Frontal cortex (tissue), 4 donors: ENCODE results near the gene GRIK2. TPM values are rescaled to one million over a fixed set of nuclear protein-coding genes. Genes with fewer than 3 reads are reported as not detected.
"Not testable (repeated sequence)": the region's sequence is repeated elsewhere in the genome, so short reads cannot be mapped to it uniquely, and the experiment has no call there.

Source experiments
- DNase-seq, 2 donors: peaks; one replicate each; pipeline ENCODE4 v3.0.0; 2012; ENCODE audit warnings: low spot score in 2 of 2
- FAIRE-seq: peaks from 2 replicates; lab custom pipeline; 2012; peaks lifted over from hg19 to GRCh38; lab: Jason Lieb, UNC
- total RNA-seq: library from RNA; depleted of rRNA; stranded (reverse); fragments of >200 nt; gene quantifications from one replicate; pipeline ENCODE4 v1.2.3, GENCODE V29; 2014
- donor health status: control.
- donor health status: control.
- donor health status: control.

Gene GRIK2
- total RNA-seq, 1 donor from 2014 or later: 130 TPM

DNA sequence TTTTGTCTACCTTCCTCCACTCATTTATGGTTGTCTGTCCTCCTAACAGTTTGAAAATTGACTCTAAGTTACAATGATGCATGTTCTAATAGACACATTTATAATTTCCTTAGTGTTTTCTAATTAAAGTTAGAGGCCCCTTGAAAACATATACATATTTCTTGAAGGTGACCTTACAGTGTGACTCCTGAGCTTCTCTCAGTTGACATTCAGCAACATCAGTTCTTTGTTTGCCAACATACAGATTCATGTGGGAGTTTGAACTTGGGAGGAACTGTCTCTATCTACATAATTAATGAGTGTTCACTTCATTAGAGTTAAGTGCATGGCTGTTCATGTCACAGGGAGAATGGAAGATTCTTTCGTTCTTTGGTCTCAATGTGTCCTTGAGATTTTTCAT lies 658.2 kb downstream of the GRIK2 start:
- no peak for FAIRE-seq
- DNase-seq: no peak

- DNase-seq (no peak), FAIRE-seq (no peak)
Measured at GRCh38 chr6:102064142-102064541, 670.6 kb downstream of the GRIK2 start.

GRCh38 chr6:102066301-102066700 lies 672.8 kb downstream of the GRIK2 start:
- no peak for DNase-seq
- FAIRE-seq: no peak

- FAIRE-seq (no peak), DNase-seq (no peak)
Measured at GRCh38 chr6:102068349-102068929, 674.9 kb downstream of the GRIK2 start.

GRCh38 chr6:102075539-102075938 lies 682.0 kb downstream of the GRIK2 start:
- FAIRE-seq (no peak), DNase-seq (no peak)

- FAIRE-seq: no peak
- no peak for DNase-seq
Measured at GRCh38 chr6:102085257-102085656, 691.7 kb downstream of the GRIK2 start.

DNA sequence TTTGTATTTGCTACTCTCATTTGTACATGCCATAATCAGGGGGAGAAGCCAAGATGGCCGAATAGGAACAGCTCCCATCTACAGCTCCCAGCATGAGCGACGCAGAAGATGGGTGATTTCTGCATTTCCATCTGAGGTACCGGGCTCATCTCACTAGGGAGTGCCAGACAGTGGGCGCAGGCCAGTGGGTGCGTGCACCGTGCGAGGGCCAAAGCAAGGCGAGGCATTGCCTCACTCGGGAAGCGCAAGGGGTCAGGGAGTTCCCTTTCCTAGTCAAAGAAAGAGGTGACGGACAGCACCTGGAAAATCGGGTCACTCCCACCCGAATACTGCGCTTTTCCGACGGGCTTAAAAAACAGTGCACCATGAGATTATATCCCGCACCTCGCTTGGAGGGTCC lies 694.7 kb downstream of the GRIK2 start:
- not testable (repeated sequence) for DNase-seq, FAIRE-seq

DNA sequence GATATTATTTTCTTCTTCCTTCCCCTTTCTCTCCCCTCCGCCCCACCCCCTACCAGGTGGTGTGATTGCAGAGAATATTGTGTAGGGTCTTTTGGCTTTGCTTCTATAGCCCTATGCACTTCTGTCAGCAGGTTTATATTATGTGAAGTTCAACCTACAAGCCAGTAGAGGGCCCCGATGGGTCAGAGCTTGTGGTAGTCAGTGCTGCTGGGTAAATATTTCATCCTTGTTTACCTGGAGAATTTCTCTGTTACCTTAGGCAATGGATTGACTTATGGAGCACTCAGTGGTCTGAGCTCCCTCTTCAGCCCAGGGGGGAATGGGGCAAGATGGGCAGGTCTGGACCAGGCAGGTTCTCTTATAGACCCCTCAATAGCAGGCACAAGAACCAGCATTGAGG lies 720.9 kb downstream of the GRIK2 start:
- DNase-seq (no peak), FAIRE-seq (no peak)

DNA sequence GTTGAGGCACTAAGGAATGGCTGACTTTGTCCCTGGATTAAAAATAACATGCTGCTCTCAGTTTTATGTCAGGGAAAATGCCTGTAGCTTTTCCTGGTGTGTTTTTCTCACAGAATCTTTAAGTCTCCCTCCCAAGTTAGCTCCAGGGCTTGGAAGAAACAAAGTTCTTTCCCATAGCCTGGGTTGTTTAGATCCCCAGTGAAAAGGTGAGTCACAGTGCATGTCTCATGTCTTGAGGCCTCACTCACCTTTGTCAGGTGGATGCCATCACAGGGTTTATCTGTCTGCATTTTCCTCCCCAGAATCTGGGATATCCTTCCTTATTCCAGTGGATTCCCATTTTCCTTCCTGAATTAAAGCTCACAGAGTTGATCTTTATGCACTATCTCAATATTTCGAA lies 722.4 kb downstream of the GRIK2 start:
- FAIRE-seq (no peak), DNase-seq (no peak)

GRCh38 chr6:102118034-102118433 lies 724.5 kb downstream of the GRIK2 start:
- no peak for FAIRE-seq
- DNase-seq: no peak
